ENCODE data around the gene SYNE1. TPM values are rescaled to one million over a fixed set of nuclear protein-coding genes. Genes with fewer than 3 reads are reported as not detected.
"Not testable (repeated sequence)": the region's sequence is repeated elsewhere in the genome, so short reads cannot be mapped to it uniquely, and the experiment has no call there.

The SYNE1 gene
- total RNA-seq, 2 experiments from 2014 or later, result 25.8 to 25.9 TPM

DNA sequence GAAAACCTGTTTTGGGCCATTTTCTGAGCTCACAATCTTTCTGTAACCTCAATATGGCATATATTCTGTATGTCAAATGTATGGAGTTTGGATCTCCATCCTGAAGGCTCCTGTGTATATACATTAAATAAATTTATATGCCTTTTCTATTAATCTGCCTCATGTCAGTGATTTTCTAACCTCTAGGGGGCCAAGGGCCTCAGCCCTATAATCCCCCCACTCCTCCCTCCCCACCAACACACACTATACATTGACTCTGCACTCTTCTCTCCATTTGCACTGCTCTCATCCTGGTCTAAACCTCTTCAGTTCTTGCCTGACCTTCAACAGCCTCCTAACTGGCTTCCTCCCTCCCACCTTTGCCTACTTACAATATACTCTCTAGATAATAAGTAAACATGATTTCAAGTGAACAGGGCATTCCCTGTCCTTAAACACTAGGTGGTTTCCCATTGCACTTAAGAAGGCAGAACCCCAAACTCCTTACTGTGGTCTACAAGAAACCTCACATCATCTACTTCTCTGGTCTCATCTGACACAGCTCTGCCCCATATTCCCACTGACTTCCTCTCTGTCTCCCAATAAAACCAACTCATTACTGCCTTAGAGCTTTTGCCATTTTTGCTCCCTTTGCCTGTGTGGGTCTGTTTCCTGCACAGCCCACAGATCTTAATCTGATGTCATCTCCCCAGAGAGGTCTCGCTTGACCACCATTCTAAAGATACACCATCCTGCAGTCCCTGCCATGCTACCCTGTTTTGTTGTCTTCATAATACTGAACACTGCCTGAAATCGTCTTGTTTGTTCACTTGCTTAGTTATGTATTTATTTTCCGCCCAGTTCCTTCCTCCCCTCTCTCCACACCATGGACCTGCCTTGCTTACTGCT is 213.7 kb downstream of the SYNE1 start:
- H3K27me3 Mint-ChIP-seq, result peaks cover 11% of the 10 kb centered on the region
- intact Hi-C loops (cut with micrococcal nuclease), result no loop called here

GRCh38 chr6:152421496-152421895 is 215.7 kb downstream of the SYNE1 start:
- H3K36me3 Mint-ChIP-seq; POLR2A ChIA-PET; intact Hi-C loops (cut with micrococcal nuclease); H3K9me3 Mint-ChIP-seq; CTCF ChIA-PET; H3K27ac Mint-ChIP-seq; H3K4me1 Mint-ChIP-seq (ENCODE audit: low read depth); DNase-seq; H3K4me3 Mint-ChIP-seq: not testable (repeated sequence)
- peaks cover 20% of the 10 kb centered on the region for H3K27me3 Mint-ChIP-seq

More for the DNA sequence above, 213.7 kb downstream of the SYNE1 start:
- H3K27ac Mint-ChIP-seq, result no peak overlapping the region
- ChIA-PET CTCF (interaction anchor here (1.4 kb wide), 1 partner anchor 220 kb away, joined by 3 read pairs; no protein-coding TSS in a partner anchor), POLR2A (no interaction called here)
- H3K4me3 Mint-ChIP-seq, result no peak overlapping the region
- H3K4me1 Mint-ChIP-seq (ENCODE audit: low read depth), result no peaks in the 10 kb centered on the region
- H3K9me3 Mint-ChIP-seq, result peaks cover 2% of the 10 kb centered on the region
- DNase-seq, result no peak
- no peaks in the 10 kb centered on the region for H3K36me3 Mint-ChIP-seq

GRCh38 chr6:152420696-152421095 is 216.5 kb downstream of the SYNE1 start:
- ChIA-PET POLR2A (no interaction called here), CTCF (no interaction called here)
- Mint-ChIP-seq H3K27ac (no peak overlapping the region), H3K27me3 (peaks cover 19% of the 10 kb centered on the region), H3K4me3 (no peak overlapping the region), H3K36me3 (no peaks in the 10 kb centered on the region), H3K4me1 (ENCODE audit: low read depth) (no peaks in the 10 kb centered on the region), H3K9me3 (peaks cover 2% of the 10 kb centered on the region)
- intact Hi-C loops (cut with micrococcal nuclease), result no loop called here
- DNase-seq, result no peak

DNA sequence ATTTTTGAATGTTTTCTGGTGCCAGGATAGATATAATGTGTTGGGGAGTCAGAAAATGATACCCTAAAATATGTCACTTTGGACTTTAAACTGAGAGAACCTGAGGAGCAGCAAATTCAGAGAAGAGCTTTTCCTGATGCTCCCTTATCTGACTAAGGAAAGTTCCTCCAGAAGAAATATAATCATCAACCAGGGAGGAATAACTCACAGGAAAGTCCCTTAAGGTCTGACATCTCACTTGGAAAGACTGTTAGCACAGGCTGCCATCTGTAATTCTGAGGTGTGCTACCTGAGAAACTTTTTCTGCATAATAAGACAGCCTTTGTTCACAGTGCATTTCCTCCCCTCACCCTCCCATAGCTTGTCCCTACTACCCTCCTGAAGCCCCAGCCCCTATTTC is 218.6 kb downstream of the SYNE1 start:
- intact Hi-C loops (cut with micrococcal nuclease), result no loop called here
- Mint-ChIP-seq H3K27me3 (peaks cover 17% of the 10 kb centered on the region), H3K4me3 (no peak overlapping the region), H3K9me3 (peaks cover 2% of the 10 kb centered on the region), H3K36me3 (no peaks in the 10 kb centered on the region), H3K4me1 (ENCODE audit: low read depth) (no peaks in the 10 kb centered on the region), H3K27ac (no peak overlapping the region)
- ChIA-PET POLR2A (no interaction called here), CTCF (no interaction called here)
- no peak for DNase-seq

GRCh38 chr6:152416652-152417051 is 220.5 kb downstream of the SYNE1 start:
- H3K9me3 Mint-ChIP-seq, result peaks cover 2% of the 10 kb centered on the region
- POLR2A ChIA-PET, result no interaction called here
- CTCF ChIA-PET, result no interaction called here
- H3K27me3 Mint-ChIP-seq, result peaks cover 12% of the 10 kb centered on the region
- H3K4me3 Mint-ChIP-seq, result no peak overlapping the region
- H3K36me3 Mint-ChIP-seq, result no peaks in the 10 kb centered on the region
- intact Hi-C loops (cut with micrococcal nuclease), result no loop called here
- no peak overlapping the region for H3K27ac Mint-ChIP-seq
- no peaks in the 10 kb centered on the region for H3K4me1 Mint-ChIP-seq (ENCODE audit: low read depth)
- no peak for DNase-seq

- Mint-ChIP-seq H3K36me3 (no peaks in the 10 kb centered on the region), H3K4me1 (ENCODE audit: low read depth) (no peaks in the 10 kb centered on the region), H3K27me3 (no peaks in the 10 kb centered on the region), H3K27ac (no peak overlapping the region), H3K4me3 (no peak overlapping the region), H3K9me3 (no peaks in the 10 kb centered on the region)
- no peak for DNase-seq
- ChIA-PET POLR2A (no interaction called here), CTCF (interaction anchor here (0.8 kb wide), 1 partner anchor 10 kb away, joined by 4 read pairs; no protein-coding TSS in a partner anchor)
- intact Hi-C loops (cut with micrococcal nuclease), result no loop called here
Measured at GRCh38 chr6:152404936-152405595, 232.1 kb downstream of the SYNE1 start.

GRCh38 chr6:152404086-152404857 is 232.9 kb downstream of the SYNE1 start:
- POLR2A ChIA-PET, result no interaction called here
- Mint-ChIP-seq H3K4me3 (no peak overlapping the region), H3K36me3 (no peaks in the 10 kb centered on the region), H3K4me1 (ENCODE audit: low read depth) (no peaks in the 10 kb centered on the region), H3K9me3 (no peaks in the 10 kb centered on the region), H3K27me3 (no peaks in the 10 kb centered on the region), H3K27ac (no peak overlapping the region)
- intact Hi-C loops (cut with micrococcal nuclease), result no loop called here
- CTCF ChIA-PET, result no interaction called here
- DNase-seq, result no peak

DNA sequence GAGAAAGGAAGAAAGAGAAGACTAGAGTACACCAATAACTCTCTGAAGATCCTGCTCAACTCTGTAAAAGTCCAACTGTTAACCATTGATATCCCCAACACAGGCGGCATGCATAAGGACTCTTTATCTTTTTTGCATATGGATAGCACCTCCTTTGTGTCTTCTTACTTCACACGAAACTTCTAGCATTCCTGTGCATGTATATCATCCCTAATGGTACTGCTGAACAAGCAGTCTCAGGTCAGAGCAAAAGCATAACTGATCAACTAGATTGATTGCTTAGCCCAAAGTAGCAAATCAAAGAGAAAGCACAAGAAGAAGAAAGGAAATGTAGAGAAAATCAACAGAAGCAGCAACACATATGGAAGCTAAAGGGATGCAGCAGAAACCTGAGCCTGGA is 234.4 kb downstream of the SYNE1 start:
- Mint-ChIP-seq H3K36me3 (no peaks in the 10 kb centered on the region), H3K27ac (no peak overlapping the region), H3K9me3 (no peaks in the 10 kb centered on the region)

GRCh38 chr6:152401978-152402377 is 235.2 kb downstream of the SYNE1 start:
- H3K4me3 Mint-ChIP-seq, result no peak overlapping the region
- DNase-seq, result no peak
- no peaks in the 10 kb centered on the region for H3K4me1 Mint-ChIP-seq (ENCODE audit: low read depth)
- intact Hi-C loops (cut with micrococcal nuclease), result no loop called here
- H3K9me3 Mint-ChIP-seq, result no peaks in the 10 kb centered on the region
- POLR2A ChIA-PET, result no interaction called here
- H3K27me3 Mint-ChIP-seq, result no peaks in the 10 kb centered on the region
- CTCF ChIA-PET, result no interaction called here
- no peak overlapping the region for H3K27ac Mint-ChIP-seq
- H3K36me3 Mint-ChIP-seq, result no peaks in the 10 kb centered on the region

More for the DNA sequence above, 234.4 kb downstream of the SYNE1 start:
- DNase-seq, result no peak
- ChIA-PET CTCF (no interaction called here), POLR2A (no interaction called here)
- Mint-ChIP-seq H3K4me3 (no peak overlapping the region), H3K4me1 (ENCODE audit: low read depth) (no peaks in the 10 kb centered on the region), H3K27me3 (no peaks in the 10 kb centered on the region)
- intact Hi-C loops (cut with micrococcal nuclease), result no loop called here

DNA sequence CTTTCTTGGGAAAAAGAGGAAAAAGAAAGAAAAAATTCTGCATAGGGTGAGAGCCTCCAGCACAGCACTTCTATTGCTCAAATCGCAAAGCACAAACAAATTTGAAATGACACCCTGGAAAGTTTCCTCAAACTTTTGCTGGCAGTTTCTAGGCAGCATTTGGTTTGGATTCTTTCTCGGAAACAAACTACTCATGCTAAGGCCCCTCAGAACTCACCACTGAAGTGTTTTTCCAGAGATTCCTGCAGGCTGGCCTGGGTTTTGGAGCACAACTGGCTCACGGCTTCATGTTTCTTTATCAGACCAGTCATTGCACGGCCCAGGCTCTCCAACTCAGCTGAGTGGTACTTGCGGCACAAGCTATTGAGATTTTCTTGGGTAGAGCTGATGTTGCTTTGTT is 237.8 kb downstream of the SYNE1 start:
- intact Hi-C loops (cut with micrococcal nuclease), result no loop called here
- no peaks in the 10 kb centered on the region for H3K4me1 Mint-ChIP-seq (ENCODE audit: low read depth)
- peaks cover 5% of the 10 kb centered on the region for H3K27me3 Mint-ChIP-seq
- no peak overlapping the region for H3K27ac Mint-ChIP-seq
- H3K9me3 Mint-ChIP-seq, result no peaks in the 10 kb centered on the region
- no peak overlapping the region for H3K4me3 Mint-ChIP-seq
- H3K36me3 Mint-ChIP-seq, result no peaks in the 10 kb centered on the region
- POLR2A ChIA-PET, result no interaction called here
- no peak for DNase-seq
- CTCF ChIA-PET, result no interaction called here

GRCh38 chr6:152398993-152399392 is 238.2 kb downstream of the SYNE1 start:
- no peaks in the 10 kb centered on the region for H3K9me3 Mint-ChIP-seq
- H3K4me1 Mint-ChIP-seq (ENCODE audit: low read depth), result no peaks in the 10 kb centered on the region
- no peak overlapping the region for H3K27ac Mint-ChIP-seq
- no peak overlapping the region for H3K4me3 Mint-ChIP-seq
- no peak for DNase-seq
- POLR2A ChIA-PET, result interaction anchor here (0.5 kb wide), 1 partner anchor 422 kb away, joined by 3 read pairs; no protein-coding TSS in a partner anchor
- intact Hi-C loops (cut with micrococcal nuclease), result no loop called here
- no peaks in the 10 kb centered on the region for H3K36me3 Mint-ChIP-seq
- peaks cover 7% of the 10 kb centered on the region for H3K27me3 Mint-ChIP-seq
- CTCF ChIA-PET, result no interaction called here

DNA sequence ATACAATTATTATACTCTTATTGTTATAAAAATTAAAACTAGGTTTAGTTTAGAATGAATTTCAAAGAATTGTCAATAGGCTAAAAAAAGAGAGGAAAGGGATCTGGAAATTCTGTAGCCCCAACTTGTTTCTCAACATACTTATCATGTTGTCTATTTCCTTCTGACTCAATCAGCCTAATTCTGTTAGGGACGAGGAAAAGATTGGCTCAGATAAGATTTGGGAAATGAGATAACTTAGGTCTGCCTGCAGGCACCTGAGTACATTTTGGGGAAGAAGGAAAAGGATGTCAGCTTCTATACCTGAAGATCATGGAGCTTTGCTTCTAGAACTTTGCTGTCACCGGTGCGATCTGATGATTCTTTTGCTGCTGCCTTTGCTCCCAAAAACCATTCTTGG is 238.8 kb downstream of the SYNE1 start:
- DNase-seq, result no peak
- no peak overlapping the region for H3K4me3 Mint-ChIP-seq
- H3K27ac Mint-ChIP-seq, result no peak overlapping the region
- H3K9me3 Mint-ChIP-seq, result no peaks in the 10 kb centered on the region
- POLR2A ChIA-PET, result no interaction called here
- intact Hi-C loops (cut with micrococcal nuclease), result no loop called here
- CTCF ChIA-PET, result no interaction called here
- H3K36me3 Mint-ChIP-seq, result no peaks in the 10 kb centered on the region
- H3K4me1 Mint-ChIP-seq (ENCODE audit: low read depth), result no peaks in the 10 kb centered on the region
- H3K27me3 Mint-ChIP-seq, result peaks cover 7% of the 10 kb centered on the region
